SK-N-SH treated with all-trans-retinoic acid at 6 μM for 48 hours (cell line): ENCODE results near the gene TRMT112.

Experiments used
- ESRRG ChIP-seq: fragments of 250-450 bp; sonication (Bioruptor Pico); IDR thresholded peaks from 2 replicates; pipeline ENCODE4 v1.6.1; 2021; ENCODE audit warnings: mild to moderate bottlenecking
- OSR1 ChIP-seq: fragments of 250-450 bp; sonication (Bioruptor Pico); IDR thresholded peaks from 2 replicates; pipeline ENCODE4 v1.8.0; 2022; ENCODE audit warnings: moderate library complexity, mild to moderate bottlenecking, inconsistent platforms
- PATZ1 ChIP-seq: fragments of 250-450 bp; sonication (Bioruptor Pico); IDR thresholded peaks from 2 replicates; pipeline ENCODE4 v1.8.0; 2020; ENCODE audit warnings: mild to moderate bottlenecking, moderate library complexity, borderline replicate concordance
- RARB ChIP-seq: fragments of 250-450 bp; sonication (Bioruptor Pico); IDR thresholded peaks from 2 replicates; pipeline ENCODE4 v1.8.0; 2021; ENCODE audit warnings: mild to moderate bottlenecking, moderate library complexity
- TOX ChIP-seq: fragments of 250-450 bp; sonication (Bioruptor Pico); IDR thresholded peaks from 2 replicates; pipeline ENCODE4 v1.8.0; 2021; ENCODE audit warnings: mild to moderate bottlenecking, moderate library complexity, borderline replicate concordance
- ZC3H10 ChIP-seq: fragments of 250-450 bp; sonication (Bioruptor Pico); IDR thresholded peaks from 2 replicates; pipeline ENCODE4 v1.5.1; 2021; ENCODE audit warnings: mild to moderate bottlenecking, moderate library complexity
- ZFP3 ChIP-seq: fragments of 250-450 bp; sonication (Bioruptor Pico); IDR thresholded peaks from 2 replicates; pipeline ENCODE4 v1.5.0; 2020; ENCODE audit warnings: mild to moderate bottlenecking, moderate library complexity

GRCh38 chr11:64313491-64314145 lies 3.7 kb downstream of the TRMT112 start:
- TF ChIP-seq RARB (CRISPR knock-in tag) (no peak), OSR1 (CRISPR knock-in tag) (no peak), ZC3H10 (CRISPR knock-in tag) (no peak), ESRRG (CRISPR knock-in tag) (no peak), PATZ1 (CRISPR knock-in tag) (no peak), TOX (no peak), ZFP3 (no peak)
